Right renal cortex interstitium (tissue), 3 donors: ENCODE data around the gene AMH. TPM values are rescaled to one million over a fixed set of nuclear protein-coding genes. Genes with fewer than 3 reads are reported as not detected.

ENCODE experiments used
- DNase-seq, 3 donors: peaks; one replicate each; pipeline ENCODE4 v3.0.0-alpha.2; 2013; ENCODE audit warnings: low read depth in 3 of 3, low spot score in 2 of 3
- polyA plus RNA-seq, 3 donors: library from polyadenylated mRNA; unstranded; fragments of 120-200 nt; gene quantifications; one replicate each; pipeline ENCODE4 v1.2.1, GENCODE V29; 2013; ENCODE audit not compliant: insufficient read length in 3 of 3

Gene AMH
- polyA plus RNA-seq, 3 donors: 1.1 to 1.2 (median 1.1) TPM

DNA sequence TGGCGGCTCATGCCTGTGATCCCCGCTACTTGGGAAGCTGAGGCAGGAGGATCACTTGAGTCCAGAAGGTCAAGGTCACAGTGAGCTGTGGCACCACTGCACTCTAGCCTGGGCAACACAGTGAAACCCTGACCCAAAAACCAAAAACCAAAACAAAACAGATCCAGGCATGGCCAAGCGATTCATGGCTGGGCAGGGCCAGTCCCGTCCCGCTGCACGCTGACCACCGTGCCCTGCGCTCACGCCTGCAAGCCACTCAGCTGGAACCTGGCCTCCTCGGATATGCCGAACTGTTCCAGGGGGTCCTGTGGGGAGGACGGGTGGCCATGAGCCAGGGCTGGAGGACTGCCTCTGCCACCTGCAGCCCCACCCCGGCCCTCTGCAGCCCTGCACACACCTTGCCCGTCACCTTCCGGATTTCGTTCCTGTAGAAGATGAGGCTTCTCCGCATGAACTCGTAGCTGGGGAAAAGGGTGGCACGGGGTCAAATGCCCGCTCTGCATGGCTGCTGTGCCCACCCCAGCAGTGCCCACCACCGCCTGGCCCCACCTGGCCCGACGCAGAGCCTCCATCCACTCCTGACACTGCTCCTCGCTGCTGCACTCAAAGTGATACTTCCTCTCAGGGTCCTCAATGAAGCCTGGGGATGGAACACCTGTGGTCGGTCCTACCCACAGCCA lies 15.4 kb upstream of the AMH start:
- no peak for DNase-seq

DNA sequence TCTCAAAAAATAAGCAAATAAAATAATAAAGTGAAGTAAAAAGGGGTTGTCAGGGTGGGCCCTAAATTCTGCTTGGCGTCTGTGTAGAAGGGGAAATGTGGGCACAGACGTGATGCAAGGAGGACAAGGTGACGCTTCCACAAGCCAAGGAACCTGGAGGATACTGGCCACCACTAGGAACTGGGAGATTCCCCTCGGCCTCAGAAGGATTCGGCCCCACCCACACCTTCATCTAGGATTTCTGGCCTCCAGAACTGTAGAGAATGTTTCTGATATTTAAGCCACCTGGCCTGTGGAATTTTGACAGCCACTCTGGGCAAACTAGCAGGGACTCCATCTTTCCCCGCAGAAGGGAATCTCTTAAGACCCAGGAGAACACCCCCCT lies 14.1 kb upstream of the AMH start:
- DNase-seq: no peak

DNA sequence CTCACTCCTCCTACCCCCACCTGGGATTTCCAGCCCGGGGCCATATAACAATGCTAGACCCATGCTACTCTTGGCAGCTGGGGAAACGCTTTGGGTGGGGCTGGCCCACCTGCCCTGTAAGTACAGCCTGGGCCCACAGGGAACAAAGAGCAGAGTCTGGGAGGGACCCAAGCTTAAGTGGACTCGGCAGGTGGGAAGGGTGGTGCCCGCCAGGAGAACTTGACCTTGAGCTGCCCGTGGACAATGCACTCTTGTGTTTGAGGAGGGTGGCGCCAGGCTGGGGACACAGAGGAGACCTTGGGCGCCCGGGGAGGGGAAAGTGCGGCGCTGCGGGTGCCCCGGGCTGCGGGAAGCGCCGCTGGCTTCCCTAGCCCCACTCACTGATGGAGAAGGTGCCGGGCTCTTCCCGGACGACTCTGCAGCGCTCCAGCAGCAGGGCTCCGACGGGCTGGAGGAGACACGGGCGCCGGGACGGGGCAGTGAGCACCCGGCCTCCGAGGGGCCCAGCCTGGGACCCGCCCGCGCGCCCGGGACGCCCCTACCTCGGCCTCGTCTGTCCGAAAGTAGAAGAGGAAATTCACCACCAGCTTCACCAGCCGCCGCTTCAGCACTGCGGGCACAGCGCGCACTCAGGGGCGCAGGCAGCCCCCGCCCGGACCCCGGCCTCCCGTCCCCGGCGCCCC lies 13.6 kb upstream of the AMH start:
- DNase-seq: no peak

DNA sequence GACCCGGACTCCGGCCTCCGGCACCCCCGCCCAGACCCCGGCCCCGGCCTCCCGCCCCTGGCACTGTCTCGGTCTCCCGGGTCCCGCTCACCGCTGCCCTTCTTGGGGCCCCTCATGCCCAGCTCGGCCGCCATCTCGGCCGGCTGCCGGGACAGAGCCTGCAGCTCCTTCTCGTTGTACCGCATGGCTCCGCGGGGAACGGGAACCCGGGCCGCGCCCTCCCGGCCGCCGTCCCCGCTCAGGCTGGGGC lies 13.1 kb upstream of the AMH start:
- DNase-seq: no peak

DNA sequence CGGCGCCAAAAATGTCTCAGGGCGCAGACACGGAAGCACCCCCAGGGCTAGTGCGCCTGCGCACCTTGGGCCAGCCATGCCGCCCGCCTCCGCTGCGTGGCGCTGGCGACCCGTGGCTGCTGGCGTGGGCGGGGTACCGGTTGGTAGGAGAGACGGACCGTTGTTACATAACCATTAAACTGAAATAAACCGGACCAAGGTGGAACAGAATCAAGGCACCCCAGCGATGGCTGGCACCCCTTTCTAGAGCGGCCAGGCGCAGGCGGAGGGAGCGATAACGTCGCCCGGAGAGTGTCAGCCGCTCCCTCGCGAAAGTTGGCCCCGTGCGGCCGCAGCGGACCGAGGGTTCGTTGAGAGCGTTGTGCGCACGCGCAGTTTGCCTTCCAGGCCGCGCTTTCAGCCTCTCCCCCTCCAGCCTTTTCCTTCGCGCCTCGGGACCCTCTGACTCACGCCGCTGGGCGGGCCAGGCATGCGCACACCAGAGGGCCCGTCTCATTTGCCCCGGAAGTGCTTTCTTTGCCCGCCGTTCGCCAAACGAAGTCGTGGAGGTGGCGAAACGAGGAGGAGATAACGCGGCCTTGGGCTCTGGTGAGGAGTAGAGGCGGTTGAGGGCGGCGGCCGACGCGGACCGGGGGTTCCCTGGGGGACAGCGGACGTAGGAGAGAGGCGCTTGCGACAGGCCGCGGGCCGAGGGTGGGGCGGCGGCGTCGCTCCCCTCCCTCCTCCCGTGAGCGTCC lies 12.6 kb upstream of the AMH start, which contains the start of the genes PLEKHJ1 and SF3A2:
TSS of gene PLEKHJ1 (minus strand) at position 16 of the 737 bp plus-strand sequence. CDS start 81 bp downstream, outside the sequence.
TSS of gene SF3A2 (plus strand) at position 511 of the 737 bp plus-strand sequence. CDS start 6,595 bp downstream, outside the sequence.
- DNase-seq: peak; percentile 93 to 96 (median 94)

DNA sequence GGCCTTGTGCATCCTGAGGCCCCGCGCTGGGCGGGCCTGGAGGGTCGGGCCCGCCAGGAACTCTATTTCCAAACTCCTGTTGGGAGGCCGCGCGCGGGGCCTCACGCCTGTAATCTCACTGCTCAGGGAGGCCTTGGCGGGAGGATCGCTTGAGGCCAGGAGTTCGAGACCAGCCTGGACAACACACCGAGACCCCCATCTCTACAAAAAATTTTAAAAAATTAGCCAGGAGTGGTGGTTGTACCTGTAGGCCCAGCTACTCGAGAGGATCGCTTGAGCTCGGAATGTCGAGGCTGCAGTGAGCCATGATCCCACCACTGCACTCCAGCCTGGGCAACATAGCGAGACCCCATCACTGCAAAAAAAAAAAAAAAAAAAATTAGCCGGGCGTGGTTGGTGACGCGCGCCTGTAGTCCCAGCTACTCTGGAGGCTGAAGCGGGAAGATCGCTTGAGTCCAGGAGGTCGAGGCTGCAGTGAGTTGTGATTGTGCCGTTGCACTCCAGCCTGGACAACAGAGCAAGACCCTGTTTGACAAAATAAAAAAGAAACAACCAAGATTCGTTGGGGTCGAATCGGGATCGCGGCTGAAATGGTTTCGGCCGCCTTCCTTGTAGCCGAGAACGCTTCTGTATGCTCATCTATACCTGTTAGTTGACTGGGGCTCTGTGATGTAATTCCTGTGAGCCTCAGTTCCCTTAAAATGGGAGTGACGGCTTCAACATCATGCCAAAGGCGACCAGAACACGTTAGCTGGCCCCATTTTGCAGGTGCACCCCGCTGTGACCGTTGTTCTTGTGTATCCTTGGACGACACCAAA lies 11.9 kb upstream of the AMH start:
- no peak for DNase-seq

DNA sequence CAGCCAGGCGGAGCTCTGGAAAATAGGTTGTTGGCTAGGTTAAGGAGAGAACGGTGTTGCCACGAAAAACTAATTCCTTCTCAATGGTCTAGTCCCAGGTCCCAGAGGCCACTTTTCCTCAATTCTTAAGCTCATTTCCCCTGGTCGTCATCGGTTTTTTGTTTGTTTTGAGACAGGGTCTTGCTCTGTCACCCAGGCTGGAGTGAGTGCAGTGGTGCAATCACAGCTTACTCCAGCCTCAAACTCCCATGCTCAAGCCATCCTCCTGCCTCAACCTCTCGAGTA lies 11.3 kb upstream of the AMH start:
- no peak for DNase-seq

DNA sequence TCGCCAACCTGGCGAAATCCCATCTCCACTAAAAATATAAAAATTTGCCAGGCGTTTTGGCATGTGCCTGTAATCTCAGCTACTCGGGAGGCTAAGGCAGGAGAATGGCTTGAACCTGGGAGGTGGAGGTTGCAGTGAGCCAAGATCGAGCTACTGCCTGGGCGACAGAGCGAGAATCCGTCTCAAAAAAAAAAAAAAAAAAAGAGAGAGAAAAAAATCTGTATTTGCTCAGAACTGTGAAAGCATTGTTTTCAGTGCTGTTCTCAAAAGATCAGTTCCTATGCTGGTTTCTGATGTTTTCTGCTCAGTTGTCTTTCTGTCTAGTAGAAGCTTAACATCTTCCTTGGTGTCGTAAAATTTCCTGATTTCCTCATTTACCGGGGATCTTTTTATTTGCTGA lies 9.9 kb upstream of the AMH start:
- no peak for DNase-seq

DNA sequence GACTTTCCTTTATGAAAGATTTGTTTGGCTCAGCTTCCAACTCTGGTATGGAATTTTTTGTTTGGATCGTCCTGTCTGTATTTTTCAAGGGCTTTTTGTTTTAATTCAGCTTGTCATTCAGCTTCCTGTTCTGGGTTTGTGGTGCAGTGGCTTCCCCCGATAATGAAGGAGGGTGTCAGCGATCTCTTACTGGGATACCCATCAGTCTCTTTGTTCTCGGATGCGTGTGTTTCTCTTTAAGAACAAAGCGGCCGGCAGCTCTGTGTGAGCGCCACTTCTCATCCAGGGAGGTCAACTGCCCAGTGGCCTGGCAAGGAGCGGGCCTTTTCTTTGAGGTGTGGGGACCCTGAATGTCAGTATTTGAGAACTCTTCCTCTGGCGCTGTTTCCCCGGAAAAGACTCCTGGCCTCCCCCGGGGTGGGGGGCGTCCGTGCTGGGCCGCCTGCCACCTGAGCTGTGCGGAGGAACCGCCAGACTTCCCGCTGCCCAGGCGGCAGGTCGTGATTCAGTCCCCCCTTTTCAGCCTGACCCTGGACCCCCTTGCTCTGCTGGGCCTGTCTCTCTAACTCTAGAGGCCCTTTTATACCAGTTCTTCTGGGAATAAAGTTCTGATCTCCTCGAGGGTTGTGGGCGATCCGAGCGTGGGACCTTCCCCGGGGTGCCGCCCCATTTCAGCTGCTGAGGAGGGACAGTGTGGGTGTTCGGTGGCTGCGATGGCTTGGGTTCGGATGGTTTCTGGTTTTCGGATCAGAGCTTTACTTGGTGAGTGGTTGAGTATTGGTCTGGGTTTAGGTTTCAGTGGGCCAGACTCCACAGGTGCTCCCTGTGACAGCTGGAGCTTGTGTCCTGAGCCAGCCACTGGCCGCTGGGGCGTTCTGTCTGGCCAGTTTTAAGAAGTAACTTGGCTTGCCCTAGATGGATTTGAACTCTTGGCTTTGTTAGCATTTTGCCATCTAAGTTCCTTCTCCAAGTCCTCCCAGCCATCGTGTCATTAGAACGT lies 9.1 kb upstream of the AMH start:
- no peak for DNase-seq

DNA sequence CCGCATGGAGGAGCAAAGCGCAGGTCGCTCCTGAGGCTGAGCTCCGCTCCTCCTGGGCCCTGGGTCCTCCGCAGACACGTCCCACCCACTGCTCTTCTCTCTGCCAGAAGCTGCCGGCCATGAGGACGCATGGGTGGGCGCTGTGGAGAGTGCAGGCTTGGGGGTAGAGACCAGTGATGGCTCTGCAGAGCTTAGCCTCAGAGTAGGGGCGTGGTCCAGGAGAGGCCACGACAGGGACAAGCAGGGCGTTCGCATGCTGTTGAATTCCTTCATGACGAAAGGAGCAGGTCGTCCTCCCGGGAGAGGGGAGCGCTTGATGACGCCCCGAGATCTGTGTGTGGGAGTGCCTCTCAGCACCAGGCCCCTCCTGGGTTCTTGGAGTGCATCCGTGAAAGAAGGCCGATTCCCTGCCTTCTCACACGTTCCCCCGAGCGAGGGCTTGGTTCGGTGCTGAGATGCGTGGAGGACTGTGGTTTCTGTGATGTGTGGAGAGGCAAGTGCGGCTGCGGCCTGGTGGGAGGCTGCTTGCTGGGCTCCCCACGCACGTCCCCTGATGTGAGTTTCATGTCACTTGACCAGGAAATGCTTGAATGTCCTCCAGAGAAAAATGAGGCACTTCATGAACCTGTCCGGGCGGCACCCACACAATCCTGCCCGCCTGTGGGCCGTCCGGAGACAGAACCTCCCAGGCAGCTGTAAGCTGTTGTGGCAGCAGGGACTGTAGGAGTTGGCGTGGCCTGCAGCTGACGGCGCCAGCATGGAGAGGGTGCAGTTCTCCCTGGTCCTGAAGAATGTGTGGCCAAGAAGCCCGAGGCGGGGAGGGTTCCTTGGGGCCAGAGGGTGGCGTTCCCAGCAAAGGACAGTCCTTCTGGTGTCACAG lies 8.0 kb upstream of the AMH start:
- no peak for DNase-seq

DNA sequence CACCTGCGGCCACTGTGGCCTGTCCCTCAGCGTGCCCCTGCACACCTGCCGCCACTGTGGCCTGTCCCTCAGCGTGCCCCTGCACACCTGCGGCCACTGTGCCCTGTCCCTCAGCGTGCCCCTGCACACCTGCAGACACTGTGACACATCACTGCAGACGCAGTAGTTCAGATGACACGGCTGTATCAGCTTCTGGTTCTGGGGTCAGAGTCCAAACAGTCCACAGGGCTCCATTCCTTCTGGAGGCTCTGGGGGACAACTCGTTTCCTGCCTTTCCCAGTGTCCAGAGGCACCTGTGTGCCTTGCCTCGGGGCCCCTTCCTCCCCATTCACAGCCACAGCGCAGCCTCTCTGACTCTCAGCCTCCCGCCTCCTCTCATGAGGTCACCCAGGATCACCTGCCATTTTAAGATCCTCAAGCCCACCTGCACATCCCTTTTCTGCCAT lies 7.0 kb upstream of the AMH start:
- DNase-seq: no peak

DNA sequence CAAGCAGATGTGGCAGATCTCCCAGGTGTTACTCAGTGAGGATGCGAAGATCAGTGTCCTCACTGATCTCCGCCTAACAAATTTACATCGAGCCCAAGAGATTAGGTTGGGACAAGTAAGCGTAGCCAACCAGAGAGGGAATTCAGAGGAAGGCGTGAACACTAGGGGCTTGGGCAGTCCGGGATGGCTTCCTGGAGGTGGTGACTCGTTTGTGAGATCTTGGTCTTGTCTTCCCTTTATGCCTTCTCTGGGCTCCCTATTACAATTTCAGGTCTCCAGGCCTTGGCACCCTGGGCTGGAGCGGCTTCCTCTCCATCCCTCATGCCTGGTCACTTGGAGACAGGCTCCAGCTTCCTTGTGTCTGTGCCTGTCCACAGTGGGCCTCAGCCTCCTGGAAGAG lies 6.3 kb upstream of the AMH start:
- DNase-seq: no peak

DNA sequence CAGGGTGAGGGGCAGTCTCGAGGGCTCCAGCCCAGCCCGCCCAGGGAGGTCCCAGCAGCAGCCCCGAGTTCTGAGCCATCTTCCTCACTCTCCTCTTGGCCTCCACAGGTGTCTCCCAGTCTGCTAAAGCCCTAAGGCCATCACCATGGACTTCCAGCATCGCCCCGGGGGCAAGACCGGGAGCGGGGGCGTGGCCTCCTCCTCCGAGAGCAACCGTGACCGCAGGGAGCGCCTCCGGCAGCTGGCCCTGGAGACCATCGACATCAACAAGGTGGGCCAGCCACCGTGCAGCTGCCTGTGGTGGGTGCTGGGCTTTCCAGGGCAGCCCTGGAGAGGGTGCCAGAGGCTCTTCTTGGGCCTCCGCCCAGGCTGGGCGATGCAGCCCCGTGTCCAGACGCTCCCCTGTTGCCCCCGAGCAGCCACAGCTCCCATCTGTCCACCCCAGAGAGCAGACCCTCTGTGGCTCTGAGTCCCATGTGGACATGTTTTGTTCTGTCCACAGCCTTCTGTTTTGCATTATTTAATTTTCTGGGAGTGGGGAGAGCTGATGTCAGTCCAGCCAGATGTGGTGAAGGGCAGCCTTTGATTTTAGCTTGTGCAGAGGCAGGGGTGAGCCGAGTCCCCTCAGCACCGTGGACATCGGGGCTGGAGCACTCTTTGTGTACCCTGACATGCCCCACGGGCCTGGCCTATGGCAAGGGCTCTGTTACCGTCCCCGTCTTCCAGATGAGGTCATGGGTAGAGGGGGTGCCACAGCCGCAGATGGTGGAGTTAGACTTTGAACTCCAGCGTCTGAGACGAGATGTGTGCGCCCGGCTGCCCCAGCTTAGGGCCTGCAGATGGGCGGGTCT lies 5.6 kb upstream of the AMH start:
- no peak for DNase-seq

DNA sequence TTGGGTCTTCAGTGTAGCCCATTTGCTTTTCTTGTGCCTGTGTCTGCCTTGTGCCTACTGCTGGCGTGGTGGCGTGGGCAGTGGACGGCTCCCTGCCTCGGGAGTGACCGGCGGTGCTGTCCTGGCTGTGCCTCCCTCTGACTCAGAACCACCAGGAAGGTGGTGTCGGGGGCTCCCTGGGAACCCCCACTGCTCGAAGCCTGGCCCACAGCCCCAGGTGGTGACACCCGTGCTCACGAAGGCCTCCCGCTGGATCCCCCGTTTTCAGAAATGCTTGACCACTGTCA lies 5.1 kb upstream of the AMH start:
- DNase-seq: no peak

DNA sequence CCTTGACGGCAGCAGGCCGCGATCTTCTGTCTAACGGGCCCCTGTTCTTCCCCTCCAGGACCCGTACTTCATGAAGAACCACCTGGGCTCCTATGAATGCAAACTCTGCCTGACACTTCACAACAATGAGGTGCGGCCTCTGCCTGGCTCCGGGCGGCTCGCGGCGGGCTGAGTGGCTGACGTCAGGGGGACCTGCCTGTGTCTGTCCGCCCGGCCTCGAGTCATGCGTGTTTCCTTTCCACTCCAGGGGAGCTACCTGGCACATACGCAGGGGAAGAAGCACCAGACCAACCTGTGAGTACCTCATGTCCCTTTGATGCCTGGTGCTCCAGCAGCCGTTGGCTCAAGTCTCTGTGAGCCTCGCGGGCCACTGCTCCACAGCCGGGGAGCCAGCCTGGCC lies 4.6 kb upstream of the AMH start:
- no peak for DNase-seq

DNA sequence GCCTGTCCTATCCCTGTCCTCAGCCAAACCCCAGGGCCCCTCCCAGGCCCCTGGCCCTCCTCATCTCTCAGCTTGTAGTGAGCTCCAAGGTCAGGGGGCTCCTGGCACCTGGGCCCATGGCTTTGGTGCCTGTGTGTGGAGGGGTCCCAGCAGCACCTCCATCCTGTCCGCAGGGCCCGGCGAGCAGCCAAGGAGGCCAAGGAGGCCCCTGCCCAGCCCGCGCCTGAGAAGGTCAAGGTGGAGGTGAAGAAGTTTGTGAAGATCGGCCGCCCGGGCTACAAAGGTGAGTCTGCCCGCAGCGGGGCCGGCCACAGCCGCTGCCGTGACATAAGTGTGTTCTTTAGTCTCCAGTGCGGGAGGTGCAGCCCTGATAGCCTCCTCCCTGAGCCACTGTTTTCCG lies 3.9 kb upstream of the AMH start:
- DNase-seq: no peak

DNA sequence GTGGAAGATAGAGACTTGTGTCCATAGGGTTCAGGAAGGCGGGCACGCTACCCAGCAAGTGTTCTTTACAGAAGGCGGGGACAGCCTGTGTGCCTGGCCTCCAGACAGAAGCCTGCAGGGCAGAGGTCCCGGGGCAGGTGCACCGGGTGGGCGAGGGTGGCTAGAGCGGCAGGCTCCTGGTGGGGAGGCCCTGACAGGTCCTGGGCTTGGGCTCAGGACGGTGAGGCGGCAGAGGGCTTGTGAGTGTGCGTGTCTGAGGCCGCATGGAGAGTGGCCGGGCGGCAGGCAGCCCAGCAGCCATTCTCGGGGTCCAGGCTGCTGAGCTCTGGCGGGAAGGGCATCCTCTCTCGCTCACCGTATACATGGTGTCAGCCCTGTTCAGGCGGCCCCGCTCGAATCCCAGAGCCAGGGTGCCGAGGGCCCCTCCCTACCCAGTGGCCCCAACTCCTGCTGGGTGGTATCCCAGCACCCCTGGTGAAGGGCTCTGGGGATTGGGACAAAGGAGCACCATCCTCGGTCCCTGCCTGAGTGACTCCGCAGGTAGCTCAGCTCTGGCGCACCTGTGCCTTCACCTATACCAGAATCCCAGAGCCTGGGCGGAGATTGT lies 3.0 kb upstream of the AMH start:
- no peak for DNase-seq

DNA sequence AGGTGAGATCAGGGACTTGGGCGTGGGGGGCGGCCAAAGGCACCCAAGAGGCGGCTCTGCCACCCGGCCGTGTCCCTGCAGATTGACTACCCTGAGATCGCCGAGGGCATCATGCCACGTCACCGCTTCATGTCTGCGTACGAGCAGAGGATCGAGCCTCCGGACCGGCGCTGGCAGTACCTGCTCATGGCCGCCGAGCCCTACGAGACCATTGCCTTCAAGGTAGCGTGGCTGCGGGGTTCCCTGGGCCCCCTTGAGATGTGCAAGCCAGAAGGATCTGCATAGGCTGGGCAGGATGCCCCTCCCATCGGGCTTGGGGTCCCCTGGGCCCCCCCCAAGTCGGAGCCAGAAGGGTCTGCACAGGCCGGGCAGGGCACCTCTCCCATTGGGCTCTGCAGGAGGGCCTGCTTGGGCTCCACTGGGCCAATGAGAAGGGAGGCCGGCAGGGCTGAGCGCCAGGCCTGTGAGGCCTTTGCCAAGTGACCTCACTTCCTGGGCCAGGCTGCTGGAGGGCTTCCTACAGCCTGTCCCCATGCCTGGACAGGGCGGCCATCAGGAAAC lies 2.2 kb upstream of the AMH start:
- DNase-seq: no peak
